GM19240 (cell line): ENCODE results near the gene PLEKHA7.

Experiments
- DNase-seq: peaks from one replicate; pipeline ENCODE4 v3.0.0; 2011; ENCODE audit warnings: low spot score; ENCODE audit not compliant: insufficient read length

Gene PLEKHA7

DNA sequence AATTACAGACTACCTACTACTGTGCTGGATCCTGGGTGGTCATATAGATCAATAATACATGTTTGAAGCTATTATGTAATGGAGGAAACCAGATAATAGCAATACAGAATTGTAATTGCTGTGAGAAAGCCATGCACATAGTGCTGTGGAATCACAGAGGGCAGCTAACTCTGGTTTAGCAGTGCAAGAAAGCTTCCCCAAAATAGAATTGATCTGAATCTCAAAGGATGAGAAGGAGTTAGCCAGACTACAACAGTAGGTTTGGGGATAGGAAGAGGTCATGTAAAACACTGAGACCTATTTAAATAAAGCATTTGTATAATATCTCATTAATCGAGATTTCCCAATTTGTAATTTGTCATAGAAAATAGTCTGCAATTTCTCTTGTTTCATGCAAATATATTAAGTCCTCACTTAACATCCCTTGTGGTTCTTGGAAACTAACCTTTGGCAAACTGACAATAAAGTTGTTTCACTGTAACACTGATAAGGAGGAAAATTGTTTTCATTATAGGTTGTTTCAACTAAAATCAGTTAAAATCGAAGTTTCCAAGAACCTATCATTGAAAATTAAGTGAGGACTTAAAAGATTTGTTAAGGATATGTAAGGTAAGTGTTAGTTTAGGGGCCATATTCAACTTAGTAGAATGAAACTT lies 268.1 kb downstream of the PLEKHA7 start:
- DNase-seq, result no peak

DNA sequence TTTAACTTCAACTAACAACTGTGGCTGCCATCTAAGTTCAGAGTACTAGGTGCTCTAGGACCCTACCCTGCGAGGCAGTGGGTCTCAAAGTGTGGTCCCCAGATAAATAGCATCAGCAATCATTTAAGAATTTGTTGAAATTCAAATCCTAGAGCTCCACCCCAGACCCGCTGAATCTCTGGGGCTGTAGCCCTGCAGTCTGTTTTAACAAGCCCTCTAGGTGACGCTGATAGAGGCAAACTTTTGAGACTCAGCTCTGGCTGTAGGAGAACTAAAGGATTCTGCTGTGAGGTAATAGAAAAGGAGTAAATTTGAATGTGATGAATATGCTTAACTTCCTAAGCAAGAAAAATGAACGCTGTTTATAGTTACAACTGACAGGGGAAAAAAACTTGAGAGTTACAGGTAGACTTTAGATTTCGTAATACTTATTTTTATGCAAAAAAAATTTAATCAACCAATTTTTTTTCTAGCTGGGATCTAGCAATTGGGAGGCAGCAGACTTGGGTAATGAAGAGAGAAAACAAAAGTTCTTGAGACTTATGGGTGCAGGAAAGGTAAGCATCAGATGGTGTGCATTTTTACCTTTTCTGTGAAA lies 270.0 kb downstream of the PLEKHA7 start:
- DNase-seq, result no peak

DNA sequence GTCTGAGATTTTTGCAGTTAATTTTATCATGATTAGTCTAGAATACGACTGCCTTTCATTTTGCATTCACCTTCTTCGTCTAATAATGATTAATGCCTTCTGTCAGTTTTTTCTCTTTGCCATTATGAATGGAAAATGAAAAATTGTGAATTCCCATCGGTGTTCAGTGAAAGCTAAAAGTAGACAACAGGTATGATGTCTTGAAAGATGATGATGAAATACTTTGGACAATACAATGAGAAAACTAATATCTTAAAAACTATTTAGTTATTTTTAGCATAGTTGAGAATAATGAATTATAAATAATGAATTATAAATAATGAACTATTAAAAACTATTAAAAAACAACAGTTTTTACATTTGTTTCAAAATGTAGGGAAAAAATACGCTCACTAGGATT lies 270.7 kb downstream of the PLEKHA7 start:
- no peak for DNase-seq

DNA sequence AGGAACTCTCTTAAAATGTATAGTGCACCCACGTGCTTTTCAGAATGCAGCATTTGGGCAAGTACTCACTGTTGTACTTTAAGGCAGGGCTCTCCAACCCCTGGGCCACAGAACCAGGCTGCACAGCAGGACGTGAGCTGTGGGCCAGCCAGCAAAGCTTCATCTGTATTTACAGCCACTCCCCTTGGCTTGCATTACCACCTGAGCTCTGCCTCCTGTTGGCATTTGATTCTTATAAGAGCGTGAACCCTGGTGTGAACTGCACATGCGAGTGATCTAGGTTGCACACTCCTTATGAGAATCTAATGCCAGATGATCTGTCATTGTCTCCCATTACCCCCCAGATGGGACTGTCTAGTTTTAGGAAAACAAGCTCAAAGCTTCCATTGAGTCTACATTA lies 272.7 kb downstream of the PLEKHA7 start:
- no peak for DNase-seq

DNA sequence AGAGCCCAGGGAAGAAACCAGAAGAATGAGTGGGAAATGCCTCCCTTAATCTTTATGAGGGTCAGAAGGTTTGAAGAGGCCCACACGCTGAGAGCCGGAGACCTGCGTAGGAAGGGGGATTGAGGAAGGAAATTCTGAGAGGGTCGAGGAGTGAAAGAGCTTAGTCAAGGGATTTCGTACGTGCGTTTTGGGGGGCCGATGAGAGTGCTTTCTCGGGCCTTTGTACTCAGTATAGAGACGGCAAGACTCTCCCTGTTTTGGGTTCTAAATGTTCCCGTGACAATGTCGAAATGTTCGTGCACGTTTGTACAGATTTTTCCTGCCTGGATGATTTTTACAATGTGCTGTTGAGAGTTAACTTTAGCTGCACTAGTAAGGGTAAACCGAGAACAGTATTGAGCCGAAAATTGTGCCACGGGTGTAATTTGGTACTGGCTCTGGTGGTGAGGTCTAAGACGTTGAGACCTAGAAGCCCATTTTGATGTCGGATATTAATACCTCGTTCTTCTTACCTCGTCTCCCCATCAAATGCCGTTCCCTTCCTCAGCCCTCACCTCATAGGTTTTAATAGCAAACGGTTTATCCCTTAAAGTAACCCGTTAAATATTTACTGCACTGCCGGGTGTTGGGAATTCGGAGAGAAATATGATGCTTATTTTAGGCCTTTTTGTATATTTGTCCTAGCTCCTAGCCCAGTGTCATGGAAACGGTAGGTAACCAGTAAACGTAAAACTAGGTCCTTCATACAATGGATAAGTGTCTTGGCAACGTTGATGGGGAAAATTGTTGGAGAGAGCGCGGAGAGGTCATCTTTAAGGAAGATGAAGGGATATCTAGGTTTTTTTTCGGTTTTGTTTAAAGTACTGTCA lies 275.0 kb downstream of the PLEKHA7 start:
- no peak for DNase-seq

DNA sequence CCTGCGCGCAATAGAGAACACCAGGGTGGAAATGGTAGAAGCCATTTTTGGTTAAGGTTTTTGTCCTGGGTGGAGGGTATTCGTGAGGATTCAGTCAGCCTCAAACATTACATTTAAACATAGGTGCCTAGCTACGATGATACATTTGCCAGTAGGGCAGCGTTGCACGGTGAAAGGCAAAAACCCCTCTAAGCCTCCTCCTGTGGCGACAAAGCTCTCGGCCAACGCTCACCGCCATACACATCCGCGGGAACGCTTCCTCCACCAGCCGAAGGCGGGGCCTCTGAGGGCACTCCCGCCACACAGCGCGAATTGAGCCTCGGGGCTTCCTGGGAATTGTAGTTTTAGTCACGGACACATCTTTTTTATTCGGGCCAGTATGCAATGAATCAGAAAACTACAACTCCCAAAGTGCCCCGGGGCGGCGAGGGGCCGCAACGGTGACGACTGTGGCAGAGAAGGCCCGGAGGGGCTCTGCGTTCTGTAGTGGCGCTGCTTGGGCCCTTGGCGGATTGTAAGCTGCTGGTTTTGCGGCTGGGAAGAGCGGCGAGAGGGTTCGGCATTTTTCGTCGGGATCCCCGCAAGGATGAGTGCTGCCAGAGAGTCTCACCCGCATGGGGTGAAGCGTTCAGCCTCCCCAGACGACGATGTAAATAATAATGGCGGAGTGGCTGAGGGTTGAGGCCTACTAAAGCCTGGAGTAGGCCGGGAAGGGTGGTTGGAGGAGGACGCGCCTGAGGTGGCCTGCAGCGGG lies 275.8 kb downstream of the PLEKHA7 start, which contains the start of gene C11orf58:
Gene C11orf58, plus strand, starts transcription at position 455 of the 754 bp plus-strand sequence. Its CDS starts 132 bp downstream, at position 587.
- DNase-seq, result peak; percentile 46

DNA sequence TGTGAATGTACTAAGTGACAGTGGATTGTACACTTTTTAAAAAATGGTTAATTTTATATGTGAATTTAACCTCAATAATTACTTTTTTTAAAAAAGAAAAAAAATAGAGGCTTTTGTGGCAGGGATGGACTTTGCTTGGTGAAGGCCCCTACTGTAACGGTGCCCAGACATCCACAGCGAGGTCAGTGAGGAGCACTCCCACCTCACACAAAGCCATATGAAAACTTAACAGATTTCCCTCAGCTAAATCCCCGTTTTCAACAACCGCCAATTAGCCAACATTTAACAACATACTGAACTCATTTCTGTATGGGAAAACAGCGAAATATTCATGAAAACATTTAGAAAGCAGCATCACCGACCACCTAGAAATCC lies 276.4 kb downstream of the PLEKHA7 start:
- no peak for DNase-seq
